ENCODE measurements around the gene OVCA2. TPM values are rescaled to one million over a fixed set of nuclear protein-coding genes. Genes with fewer than 3 reads are reported as not detected.

The OVCA2 gene
- polyA plus RNA-seq, 1 donor, result 26.8 TPM

- Histone ChIP-seq H3K27me3 (ENCODE audit: control insufficient read depth, insufficient read depth, low read length) (peaks cover 11% of the 10 kb centered on the region), H3K27ac (ENCODE audit: low read length) (no peak overlapping the region), H3K4me1 (ENCODE audit: control insufficient read depth, insufficient read depth, low read length) (peaks cover 20% of the 10 kb centered on the region), H3K36me3 (ENCODE audit: control insufficient read depth, insufficient read depth, low read length) (peaks cover 30% of the 10 kb centered on the region), H3K9me3 (ENCODE audit: control insufficient read depth, low read depth, low read length) (no peaks in the 10 kb centered on the region), H3K4me3 (ENCODE audit: low read length) (no peak overlapping the region)
- WGBS (ENCODE audit: insufficient coverage, low lambda C conversion rate), result 100% methylated on average over 1 of the region's 5 CpGs
- no peak for DNase-seq
Observed at GRCh38 chr17:2044263-2044894, 2.6 kb downstream of the OVCA2 start.

- Histone ChIP-seq H3K36me3 (ENCODE audit: control insufficient read depth, insufficient read depth, low read length) (peaks cover 21% of the 10 kb centered on the region), H3K4me3 (ENCODE audit: low read length) (no peak overlapping the region), H3K27ac (ENCODE audit: low read length) (no peak overlapping the region), H3K27me3 (ENCODE audit: control insufficient read depth, insufficient read depth, low read length) (peaks cover 29% of the 10 kb centered on the region), H3K9me3 (ENCODE audit: control insufficient read depth, low read depth, low read length) (no peaks in the 10 kb centered on the region), H3K4me1 (ENCODE audit: control insufficient read depth, insufficient read depth, low read length) (peaks cover 15% of the 10 kb centered on the region)
- no CpG with 5 or more reads among the region's 6 CpGs for WGBS (ENCODE audit: insufficient coverage, low lambda C conversion rate)
- no peak for DNase-seq
Observed at GRCh38 chr17:2047590-2047989, 5.8 kb downstream of the OVCA2 start.

GRCh38 chr17:2048805-2049204 lies 7.0 kb downstream of the OVCA2 start:
- Histone ChIP-seq H3K4me3 (ENCODE audit: low read length) (no peak overlapping the region), H3K27me3 (ENCODE audit: control insufficient read depth, insufficient read depth, low read length) (peaks cover 39% of the 10 kb centered on the region), H3K9me3 (ENCODE audit: control insufficient read depth, low read depth, low read length) (no peaks in the 10 kb centered on the region), H3K27ac (ENCODE audit: low read length) (no peak overlapping the region), H3K36me3 (ENCODE audit: control insufficient read depth, insufficient read depth, low read length) (peaks cover 9% of the 10 kb centered on the region), H3K4me1 (ENCODE audit: control insufficient read depth, insufficient read depth, low read length) (peaks cover 11% of the 10 kb centered on the region)
- no CpG with 5 or more reads among the region's 9 CpGs for WGBS (ENCODE audit: insufficient coverage, low lambda C conversion rate)
- DNase-seq, result no peak

- WGBS (ENCODE audit: insufficient coverage, low lambda C conversion rate), result no CpG with 5 or more reads among the region's 104 CpGs
- Histone ChIP-seq H3K27ac (ENCODE audit: low read length) (peak overlapping the region; percentile 27), H3K4me3 (ENCODE audit: low read length) (peak overlapping the region; percentile 56), H3K4me1 (ENCODE audit: control insufficient read depth, insufficient read depth, low read length) (peaks cover 16% of the 10 kb centered on the region), H3K36me3 (ENCODE audit: control insufficient read depth, insufficient read depth, low read length) (peaks cover 2% of the 10 kb centered on the region), H3K9me3 (ENCODE audit: control insufficient read depth, low read depth, low read length) (no peaks in the 10 kb centered on the region), H3K27me3 (ENCODE audit: control insufficient read depth, insufficient read depth, low read length) (peaks cover 47% of the 10 kb centered on the region)
- DNase-seq, result peak; percentile 68 to 78
Observed at GRCh38 chr17:2049333-2050299, 7.8 kb downstream of the OVCA2 start.

GRCh38 chr17:2050300-2051060 lies 8.7 kb downstream of the OVCA2 start:
- peak in 1 of 2 donors; percentile 67 for DNase-seq
- Histone ChIP-seq H3K27ac (ENCODE audit: low read length) (no peak overlapping the region), H3K4me1 (ENCODE audit: control insufficient read depth, insufficient read depth, low read length) (peaks cover 16% of the 10 kb centered on the region), H3K9me3 (ENCODE audit: control insufficient read depth, low read depth, low read length) (no peaks in the 10 kb centered on the region), H3K36me3 (ENCODE audit: control insufficient read depth, insufficient read depth, low read length) (no peaks in the 10 kb centered on the region), H3K4me3 (ENCODE audit: low read length) (peak overlapping the region; percentile 26), H3K27me3 (ENCODE audit: control insufficient read depth, insufficient read depth, low read length) (peaks cover 53% of the 10 kb centered on the region)
- WGBS (ENCODE audit: insufficient coverage, low lambda C conversion rate), result no CpG with 5 or more reads among the region's 88 CpGs

- no peaks in the 10 kb centered on the region for H3K36me3 ChIP-seq (ENCODE audit: control insufficient read depth, insufficient read depth, low read length)
- WGBS (ENCODE audit: insufficient coverage, low lambda C conversion rate), result no CpG with 5 or more reads among the region's 81 CpGs
- H3K27me3 ChIP-seq (ENCODE audit: control insufficient read depth, insufficient read depth, low read length), result peaks cover 56% of the 10 kb centered on the region
- H3K4me3 ChIP-seq (ENCODE audit: low read length), result no peak overlapping the region
- H3K27ac ChIP-seq (ENCODE audit: low read length), result no peak overlapping the region
- H3K9me3 ChIP-seq (ENCODE audit: control insufficient read depth, low read depth, low read length), result no peaks in the 10 kb centered on the region
- H3K4me1 ChIP-seq (ENCODE audit: control insufficient read depth, insufficient read depth, low read length), result peaks cover 16% of the 10 kb centered on the region
- DNase-seq, result no peak
Observed at GRCh38 chr17:2051061-2051932, 9.5 kb downstream of the OVCA2 start.

GRCh38 chr17:2051933-2052559 lies 10.2 kb downstream of the OVCA2 start:
- H3K4me1 ChIP-seq (ENCODE audit: control insufficient read depth, insufficient read depth, low read length), result peaks cover 19% of the 10 kb centered on the region

GRCh38 chr17:2053380-2054261 lies 11.8 kb downstream of the OVCA2 start:
- peaks cover 10% of the 10 kb centered on the region for H3K9me3 ChIP-seq (ENCODE audit: control insufficient read depth, low read depth, low read length)
- H3K27me3 ChIP-seq (ENCODE audit: control insufficient read depth, insufficient read depth, low read length), result peaks cover 65% of the 10 kb centered on the region
- peak overlapping the region; percentile 62 for H3K27ac ChIP-seq (ENCODE audit: low read length)
- peak overlapping the region; percentile 36 for H3K4me3 ChIP-seq (ENCODE audit: low read length)
- peaks cover 23% of the 10 kb centered on the region for H3K4me1 ChIP-seq (ENCODE audit: control insufficient read depth, insufficient read depth, low read length)
- WGBS (ENCODE audit: insufficient coverage, low lambda C conversion rate), result no CpG with 5 or more reads among the region's 84 CpGs
- peak; percentile 67 to 74 for DNase-seq
- peaks cover 4% of the 10 kb centered on the region for H3K36me3 ChIP-seq (ENCODE audit: control insufficient read depth, insufficient read depth, low read length)

More at GRCh38 chr17:2051933-2052559, 10.2 kb downstream of the OVCA2 start:
- Histone ChIP-seq H3K27ac (ENCODE audit: low read length) (no peak overlapping the region), H3K4me3 (ENCODE audit: low read length) (no peak overlapping the region), H3K9me3 (ENCODE audit: control insufficient read depth, low read depth, low read length) (peaks cover 3% of the 10 kb centered on the region), H3K27me3 (ENCODE audit: control insufficient read depth, insufficient read depth, low read length) (peaks cover 61% of the 10 kb centered on the region), H3K36me3 (ENCODE audit: control insufficient read depth, insufficient read depth, low read length) (no peaks in the 10 kb centered on the region)
- DNase-seq, result no peak
- no CpG with 5 or more reads among the region's 14 CpGs for WGBS (ENCODE audit: insufficient coverage, low lambda C conversion rate)

- Histone ChIP-seq H3K36me3 (ENCODE audit: control insufficient read depth, insufficient read depth, low read length) (peaks cover 4% of the 10 kb centered on the region), H3K4me1 (ENCODE audit: control insufficient read depth, insufficient read depth, low read length) (peaks cover 17% of the 10 kb centered on the region), H3K9me3 (ENCODE audit: control insufficient read depth, low read depth, low read length) (peaks cover 10% of the 10 kb centered on the region), H3K4me3 (ENCODE audit: low read length) (peak overlapping the region; percentile 36), H3K27me3 (ENCODE audit: control insufficient read depth, insufficient read depth, low read length) (peaks cover 67% of the 10 kb centered on the region), H3K27ac (ENCODE audit: low read length) (peak overlapping the region; percentile 62)
- no peak for DNase-seq
- WGBS (ENCODE audit: insufficient coverage, low lambda C conversion rate), result no CpG with 5 or more reads among the region's 16 CpGs
Observed at GRCh38 chr17:2054262-2054511, 12.4 kb downstream of the OVCA2 start.

Data from large intestine (tissue), 3 donors.